GM23248 (cell line): ENCODE measurements around the gene GPS1. TPM values are rescaled to one million over a fixed set of nuclear protein-coding genes. Genes with fewer than 3 reads are reported as not detected.

Experiments
- DNase-seq: peaks from one replicate; pipeline ENCODE4 v3.0.0-alpha.2; 2015
- H2AFZ ChIP-seq: fragments of 200-600 bp; sonication (generic); 2 replicates; pipeline ENCODE4 v1.6.1; 2016; ENCODE audit warnings: antibody characterized with exemption
- H3F3A ChIP-seq: fragments of 200-600 bp; sonication (generic); 2 replicates; pipeline ENCODE4 v1.6.1; 2016; ENCODE audit warnings: mild to moderate bottlenecking, antibody characterized with exemption, mixed run types; ENCODE audit not compliant: insufficient read depth
- H3K27ac ChIP-seq: fragments of 200-600 bp; sonication (generic); 2 replicates; pipeline ENCODE4 v1.5.1; 2016; ENCODE audit warnings: mild to moderate bottlenecking
- H3K27me3 ChIP-seq: fragments of 200-600 bp; sonication (generic); replicated peaks from 2 replicates; pipeline ENCODE4 v1.6.1; 2016; ENCODE audit warnings: mild to moderate bottlenecking; ENCODE audit not compliant: insufficient read depth
- H3K36me3 ChIP-seq: fragments of 200-600 bp; sonication (generic); 2 replicates; pipeline ENCODE4 v1.6.1; 2016; ENCODE audit warnings: low read depth, mild to moderate bottlenecking
- H3K4me1 ChIP-seq: fragments of 200-600 bp; sonication (generic); 2 replicates; pipeline ENCODE4 v1.6.1; 2016; ENCODE audit warnings: mild to moderate bottlenecking; ENCODE audit not compliant: insufficient read depth
- H3K4me2 ChIP-seq: fragments of 200-600 bp; sonication (generic); one replicate; pipeline ENCODE4 v1.6.1; 2016; ENCODE audit warnings: mild to moderate bottlenecking; ENCODE audit not compliant: unreplicated experiment
- H3K4me3 ChIP-seq: fragments of 200-600 bp; sonication (generic); 2 replicates; pipeline ENCODE4 v1.5.1; 2016; ENCODE audit warnings: mild to moderate bottlenecking
- H3K79me2 ChIP-seq: fragments of 200-600 bp; sonication (generic); 2 replicates; pipeline ENCODE4 v1.6.1; 2016; ENCODE audit warnings: mild to moderate bottlenecking; ENCODE audit not compliant: insufficient read depth
- H3K9ac ChIP-seq: fragments of 200-600 bp; sonication (generic); 2 replicates; pipeline ENCODE4 v1.6.1; 2016; ENCODE audit warnings: mild to moderate bottlenecking
- H3K9me2 ChIP-seq: fragments of 200-600 bp; sonication (generic); 2 replicates; pipeline ENCODE4 v1.6.1; 2016; ENCODE audit warnings: mixed run types, mild to moderate bottlenecking, moderate library complexity; ENCODE audit not compliant: insufficient read depth
- H3K9me3 ChIP-seq: fragments of 200-600 bp; sonication (generic); one replicate; pipeline ENCODE4 v1.6.1; 2017; ENCODE audit warnings: low read depth
- H4K20me1 ChIP-seq: fragments of 200-600 bp; sonication (generic); 2 replicates; pipeline ENCODE4 v1.6.0; 2016; ENCODE audit not compliant: insufficient read depth
- EZH2 ChIP-seq: fragments of 200-600 bp; sonication (generic); IDR thresholded peaks from 2 replicates; pipeline ENCODE4 v1.6.1; 2018; ENCODE audit warnings: antibody characterized with exemption, mild to moderate bottlenecking; ENCODE audit not compliant: insufficient read depth, poor library complexity, severe bottlenecking
- EZH2phosphoT487 ChIP-seq: fragments of 200-600 bp; sonication (generic); IDR thresholded peaks from 2 replicates; pipeline ENCODE4 v1.6.1; 2018; ENCODE audit warnings: antibody characterized with exemption, moderate library complexity, mild to moderate bottlenecking, low read depth; ENCODE audit not compliant: insufficient read depth
- whole genome bisulfite sequencing, 2 experiments: methylation state at CpG; one replicate each; pipeline ENCODE4 v1.1.6; 2015 to 2017; ENCODE audit warnings: low lambda C conversion rate in 2 of 2, low coverage in 1 of 2; ENCODE audit errors: missing lambda C conversion rate in 2 of 2; 5-methylcytosine and 5-hydroxymethylcytosine counted together
- in situ Hi-C: fragments of 300-500 bp; cut with MboI; formaldehyde crosslinking; loops from 2 replicates; pipeline ENCODE4 v1.15.0; 2020
- polyA plus RNA-seq: library from polyadenylated mRNA; unstranded; fragments of >200 nt; fragmentation: Nextera tagmentation; extraction: Ambion mirVana; gene quantifications from 2 replicates; pipeline ENCODE4 v1.2.1, GENCODE V29; 2016
- total RNA-seq: library from RNA; depleted of rRNA; stranded (reverse); fragments of >200 nt; shearing (Covaris generic); gene quantifications from 2 replicates; pipeline ENCODE4 v1.2.3, GENCODE V29; 2014

The GPS1 gene
- total and polyA plus RNA-seq, 2 experiments from 2014 or later = 104 to 130 TPM

- no peak for DNase-seq
- Histone ChIP-seq H3K9me2 (no peaks in the 10 kb centered on the region), H4K20me1 (no peaks in the 10 kb centered on the region), H3K9ac (no peak overlapping the region), H3K9me3 (no peaks in the 10 kb centered on the region), H3K79me2 (no peaks in the 10 kb centered on the region), H3K4me3 (no peak overlapping the region), H3K4me1 (no peaks in the 10 kb centered on the region), H3K4me2 (no peak overlapping the region), H2AFZ (no peak overlapping the region), H3K27me3 (no peaks in the 10 kb centered on the region), H3K27ac (no peak overlapping the region), H3F3A (peaks cover 4% of the 10 kb centered on the region; the same call in 1 of the 2 replicates), H3K36me3 (no peaks in the 10 kb centered on the region)
- no peak for TF ChIP-seq EZH2
- TF ChIP-seq EZH2phosphoT487 = no peak
- in situ Hi-C loops = no loop called here
- 79 to 90% methylated on average over 23 to 25 of the region's 25 CpGs for WGBS, 2 experiments
These were observed 24.5 kb downstream of the GPS1 start for GRCh38 chr17:82076018-82076784.

- Histone ChIP-seq H3K27me3 (no peaks in the 10 kb centered on the region), H3K79me2 (no peaks in the 10 kb centered on the region), H3K9me2 (no peaks in the 10 kb centered on the region), H3K9me3 (no peaks in the 10 kb centered on the region), H3K4me1 (no peaks in the 10 kb centered on the region), H3K36me3 (no peaks in the 10 kb centered on the region), H3F3A (peaks cover 4% of the 10 kb centered on the region; the same call in 1 of the 2 replicates), H2AFZ (no peak overlapping the region), H4K20me1 (no peaks in the 10 kb centered on the region), H3K4me2 (no peak overlapping the region), H3K27ac (no peak overlapping the region), H3K9ac (no peak overlapping the region), H3K4me3 (no peak overlapping the region)
- WGBS, 2 experiments = 65 to 72% methylated on average over 12 to 21 of the region's 21 CpGs
- TF ChIP-seq EZH2phosphoT487 (no peak), EZH2 (no peak)
- in situ Hi-C loops = no loop called here
- DNase-seq = no peak
These were observed 25.3 kb downstream of the GPS1 start for GRCh38 chr17:82076785-82077591.

- no peak for DNase-seq
- 75 to 79% methylated on average over 24 to 28 of the region's 28 CpGs for WGBS, 2 experiments
- TF ChIP-seq EZH2phosphoT487 (no peak), EZH2 (no peak)
These were observed 26.1 kb downstream of the GPS1 start for GRCh38 chr17:82077617-82078358.

GRCh38 chr17:82078433-82078832, 26.7 kb downstream of the GPS1 start:
- DNase-seq = no peak
- no peak overlapping the region for H3K4me3 ChIP-seq
- in situ Hi-C loops = no loop called here
- H3K4me1 ChIP-seq = no peaks in the 10 kb centered on the region
- 86 to 95% methylated on average over 11 to 14 of the region's 18 CpGs for WGBS, 2 experiments
- H4K20me1 ChIP-seq = no peaks in the 10 kb centered on the region
- no peak overlapping the region for H2AFZ ChIP-seq
- no peak overlapping the region for H3K27ac ChIP-seq
- no peak overlapping the region for H3K9ac ChIP-seq
- no peaks in the 10 kb centered on the region for H3K27me3 ChIP-seq
- no peaks in the 10 kb centered on the region for H3K79me2 ChIP-seq
- TF ChIP-seq EZH2phosphoT487 (no peak), EZH2 (no peak)
- H3K9me2 ChIP-seq = no peaks in the 10 kb centered on the region
- no peak overlapping the region for H3K4me2 ChIP-seq
- H3K36me3 ChIP-seq = no peaks in the 10 kb centered on the region
- peaks cover 4% of the 10 kb centered on the region; the same call in 1 of the 2 replicates for H3F3A ChIP-seq
- no peaks in the 10 kb centered on the region for H3K9me3 ChIP-seq

More at GRCh38 chr17:82077617-82078358, 26.1 kb downstream of the GPS1 start:
- Histone ChIP-seq H3K36me3 (no peaks in the 10 kb centered on the region), H2AFZ (no peak overlapping the region), H3K4me3 (no peak overlapping the region), H4K20me1 (no peaks in the 10 kb centered on the region), H3K79me2 (no peaks in the 10 kb centered on the region), H3K4me2 (no peak overlapping the region), H3K9me3 (no peaks in the 10 kb centered on the region), H3K27ac (no peak overlapping the region), H3K4me1 (no peaks in the 10 kb centered on the region), H3K27me3 (no peaks in the 10 kb centered on the region), H3K9me2 (no peaks in the 10 kb centered on the region), H3F3A (peaks cover 4% of the 10 kb centered on the region; the same call in 1 of the 2 replicates), H3K9ac (no peak overlapping the region)
- in situ Hi-C loops = no loop called here
